GM19438 (cell line): ENCODE results near the gene TRMT2A.

Experiments used
- ATAC-seq: cut with Tn5 transposase; IDR thresholded peaks from one replicate; pipeline ENCODE4 v1.9.1; 2021; ENCODE audit warnings: low read depth; ENCODE audit not compliant: unreplicated experiment

TRMT2A gene

GRCh38 chr22:20123366-20124082 lies 6.5 kb upstream of the TRMT2A start:
- no peak for ATAC-seq

- no peak for ATAC-seq
These were observed 4.9 kb upstream of the TRMT2A start for GRCh38 chr22:20121856-20122415.

GRCh38 chr22:20118300-20119020 lies 1.4 kb upstream of the TRMT2A start:
- no peak for ATAC-seq

- ATAC-seq = peak; percentile 11
These were observed 740 bp upstream of the TRMT2A start for GRCh38 chr22:20117633-20118299.

- ATAC-seq = no peak
These were observed 563 bp downstream of the TRMT2A start for GRCh38 chr22:20116376-20116950.

GRCh38 chr22:20115691-20116375 lies 1.2 kb downstream of the TRMT2A start, which contains the start of gene RANBP1:
Gene RANBP1, plus strand, starts transcription at chr22:20116104. Its CDS starts 81 bp downstream, at chr22:20116185.
- ATAC-seq = no peak

- no peak for ATAC-seq
These were observed 2.2 kb downstream of the TRMT2A start for GRCh38 chr22:20114506-20115475.

GRCh38 chr22:20113551-20114310 lies 3.3 kb downstream of the TRMT2A start:
- no peak for ATAC-seq

- no peak for ATAC-seq
These were observed 4.2 kb downstream of the TRMT2A start for GRCh38 chr22:20112623-20113511.

GRCh38 chr22:20111689-20112622 lies 5.1 kb downstream of the TRMT2A start:
- no peak for ATAC-seq

GRCh38 chr22:20111045-20111688 lies 5.9 kb downstream of the TRMT2A start:
- ATAC-seq = no peak

- ATAC-seq = no peak
These were observed 6.6 kb downstream of the TRMT2A start for GRCh38 chr22:20110359-20110985.

GRCh38 chr22:20109411-20110358 lies 7.3 kb downstream of the TRMT2A start:
- no peak for ATAC-seq

GRCh38 chr22:20108757-20109230 lies 8.2 kb downstream of the TRMT2A start:
- ATAC-seq = no peak
